Stimulated activated CD4-positive, alpha-beta T cell treated with anti-CD3 and anti-CD28 coated beads, TNF-alpha, amount 100 ng/mL, for 1 hour (primary cell): ENCODE results near the gene ERICH3.

Experiments used
- DNase-seq, 3 donors: peaks; one replicate each; pipeline ENCODE4 v3.0.0-alpha.2; 2020; ENCODE audit warnings: low read depth in 3 of 3, low spot score in 1 of 3

Gene ERICH3

GRCh38 chr1:74522148-74522547 lies 151.4 kb downstream of the ERICH3 start:
- DNase-seq = no peak
